Measurements from ENCODE around the gene RELN.

RELN gene

GRCh38 chr7:103983201-103983977 lies 6.1 kb downstream of the RELN start:
- DNase-seq (ENCODE audit: insufficient read length, low spot score) (no peak), FAIRE-seq (no peak)
- no peak for TF ChIP-seq PAX5 (IDR thresholded peaks at IDR 0.05; ENCODE audit: insufficient read depth, low read length, severe bottlenecking)
- no peak for TF ChIP-seq POU2F2 (IDR thresholded peaks at IDR 0.05; ENCODE audit: low read depth, low read length)
- TF ChIP-seq TAF1 (IDR thresholded peaks at IDR 0.05; ENCODE audit: low read depth, low read length), result no peak
- no peak for TF ChIP-seq POLR2A (IDR thresholded peaks at IDR 0.05; ENCODE audit: low read depth, low read length)
- TF ChIP-seq POLR2AphosphoS5 (IDR thresholded peaks at IDR 0.05; ENCODE audit: low read depth, low read length), result no peak
- TF ChIP-seq SPI1 (IDR thresholded peaks at IDR 0.05; ENCODE audit: low read depth, low read length), result no peak

- no peak for TF ChIP-seq POU2F2 (IDR thresholded peaks at IDR 0.05; ENCODE audit: low read depth, low read length)
- no peak for TF ChIP-seq POLR2AphosphoS5 (IDR thresholded peaks at IDR 0.05; ENCODE audit: low read depth, low read length)
- no peak for TF ChIP-seq SPI1 (IDR thresholded peaks at IDR 0.05; ENCODE audit: low read depth, low read length)
- TF ChIP-seq TAF1 (IDR thresholded peaks at IDR 0.05; ENCODE audit: low read depth, low read length), result no peak
- no peak for TF ChIP-seq PAX5 (IDR thresholded peaks at IDR 0.05; ENCODE audit: insufficient read depth, low read length, severe bottlenecking)
- TF ChIP-seq POLR2A (IDR thresholded peaks at IDR 0.05; ENCODE audit: low read depth, low read length), result no peak
- FAIRE-seq (no peak), DNase-seq (ENCODE audit: insufficient read length, low spot score) (no peak)
Observed at GRCh38 chr7:103981003-103981423, 8.4 kb downstream of the RELN start.

- no peak for DNase-seq (ENCODE audit: insufficient read length, low spot score)
- FAIRE-seq, result no peak
- TF ChIP-seq POLR2AphosphoS5 (IDR thresholded peaks at IDR 0.05; ENCODE audit: low read depth, low read length), result no peak
- no peak for TF ChIP-seq PAX5 (IDR thresholded peaks at IDR 0.05; ENCODE audit: insufficient read depth, low read length, severe bottlenecking)
- no peak for TF ChIP-seq POU2F2 (IDR thresholded peaks at IDR 0.05; ENCODE audit: low read depth, low read length)
- no peak for TF ChIP-seq TAF1 (IDR thresholded peaks at IDR 0.05; ENCODE audit: low read depth, low read length)
- TF ChIP-seq SPI1 (IDR thresholded peaks at IDR 0.05; ENCODE audit: low read depth, low read length), result no peak
- no peak for TF ChIP-seq POLR2A (IDR thresholded peaks at IDR 0.05; ENCODE audit: low read depth, low read length)
Observed at GRCh38 chr7:103972779-103973434, 16.6 kb downstream of the RELN start.

- DNase-seq (ENCODE audit: insufficient read length, low spot score), result no peak
- no peak for TF ChIP-seq PAX5 (IDR thresholded peaks at IDR 0.05; ENCODE audit: insufficient read depth, low read length, severe bottlenecking)
- TF ChIP-seq POLR2A (IDR thresholded peaks at IDR 0.05; ENCODE audit: low read depth, low read length), result no peak
- TF ChIP-seq POU2F2 (IDR thresholded peaks at IDR 0.05; ENCODE audit: low read depth, low read length), result no peak
- no peak for TF ChIP-seq POLR2AphosphoS5 (IDR thresholded peaks at IDR 0.05; ENCODE audit: low read depth, low read length)
- TF ChIP-seq TAF1 (IDR thresholded peaks at IDR 0.05; ENCODE audit: low read depth, low read length), result no peak
- TF ChIP-seq SPI1 (IDR thresholded peaks at IDR 0.05; ENCODE audit: low read depth, low read length), result no peak
- no peak for FAIRE-seq
Observed at GRCh38 chr7:103967401-103967800, 22.1 kb downstream of the RELN start.

GRCh38 chr7:103966593-103967277 lies 22.7 kb downstream of the RELN start:
- no peak for FAIRE-seq
- DNase-seq (ENCODE audit: insufficient read length, low spot score), result no peak
- TF ChIP-seq PAX5 (IDR thresholded peaks at IDR 0.05; ENCODE audit: insufficient read depth, low read length, severe bottlenecking) (no peak), POU2F2 (IDR thresholded peaks at IDR 0.05; ENCODE audit: low read depth, low read length) (no peak), POLR2AphosphoS5 (IDR thresholded peaks at IDR 0.05; ENCODE audit: low read depth, low read length) (no peak), POLR2A (IDR thresholded peaks at IDR 0.05; ENCODE audit: low read depth, low read length) (no peak), SPI1 (IDR thresholded peaks at IDR 0.05; ENCODE audit: low read depth, low read length) (no peak), TAF1 (IDR thresholded peaks at IDR 0.05; ENCODE audit: low read depth, low read length) (no peak)

GRCh38 chr7:103964269-103964668 lies 25.2 kb downstream of the RELN start:
- no peak for DNase-seq (ENCODE audit: insufficient read length, low spot score)
- TF ChIP-seq POLR2A (IDR thresholded peaks at IDR 0.05; ENCODE audit: low read depth, low read length), result no peak
- TF ChIP-seq POU2F2 (IDR thresholded peaks at IDR 0.05; ENCODE audit: low read depth, low read length), result no peak
- no peak for TF ChIP-seq POLR2AphosphoS5 (IDR thresholded peaks at IDR 0.05; ENCODE audit: low read depth, low read length)
- no peak for TF ChIP-seq SPI1 (IDR thresholded peaks at IDR 0.05; ENCODE audit: low read depth, low read length)
- TF ChIP-seq TAF1 (IDR thresholded peaks at IDR 0.05; ENCODE audit: low read depth, low read length), result no peak
- no peak for TF ChIP-seq PAX5 (IDR thresholded peaks at IDR 0.05; ENCODE audit: insufficient read depth, low read length, severe bottlenecking)

GRCh38 chr7:103962070-103962469 lies 27.4 kb downstream of the RELN start:
- DNase-seq (ENCODE audit: insufficient read length, low spot score), result no peak
- no peak for TF ChIP-seq POLR2AphosphoS5 (IDR thresholded peaks at IDR 0.05; ENCODE audit: low read depth, low read length)
- TF ChIP-seq POLR2A (IDR thresholded peaks at IDR 0.05; ENCODE audit: low read depth, low read length), result no peak
- TF ChIP-seq POU2F2 (IDR thresholded peaks at IDR 0.05; ENCODE audit: low read depth, low read length), result no peak
- TF ChIP-seq SPI1 (IDR thresholded peaks at IDR 0.05; ENCODE audit: low read depth, low read length), result no peak
- TF ChIP-seq PAX5 (IDR thresholded peaks at IDR 0.05; ENCODE audit: insufficient read depth, low read length, severe bottlenecking), result no peak
- no peak for TF ChIP-seq TAF1 (IDR thresholded peaks at IDR 0.05; ENCODE audit: low read depth, low read length)
- no peak for FAIRE-seq

More at GRCh38 chr7:103964269-103964668, 25.2 kb downstream of the RELN start:
- FAIRE-seq, result no peak

- no peak for DNase-seq (ENCODE audit: insufficient read length, low spot score)
- FAIRE-seq, result no peak
- TF ChIP-seq SPI1 (IDR thresholded peaks at IDR 0.05; ENCODE audit: low read depth, low read length) (no peak), PAX5 (IDR thresholded peaks at IDR 0.05; ENCODE audit: insufficient read depth, low read length, severe bottlenecking) (no peak), POLR2A (IDR thresholded peaks at IDR 0.05; ENCODE audit: low read depth, low read length) (no peak), POU2F2 (IDR thresholded peaks at IDR 0.05; ENCODE audit: low read depth, low read length) (no peak), POLR2AphosphoS5 (IDR thresholded peaks at IDR 0.05; ENCODE audit: low read depth, low read length) (no peak), TAF1 (IDR thresholded peaks at IDR 0.05; ENCODE audit: low read depth, low read length) (no peak)
Observed at GRCh38 chr7:103958284-103958818, 31.1 kb downstream of the RELN start.
